NCI-H2107 (cell line): ENCODE measurements around the gene C4BPA.

Experiments used
- DNase-seq: peaks from one replicate; lab custom pipeline; 2025; lab: John Stamatoyannopoulos, UW

C4BPA gene

DNA sequence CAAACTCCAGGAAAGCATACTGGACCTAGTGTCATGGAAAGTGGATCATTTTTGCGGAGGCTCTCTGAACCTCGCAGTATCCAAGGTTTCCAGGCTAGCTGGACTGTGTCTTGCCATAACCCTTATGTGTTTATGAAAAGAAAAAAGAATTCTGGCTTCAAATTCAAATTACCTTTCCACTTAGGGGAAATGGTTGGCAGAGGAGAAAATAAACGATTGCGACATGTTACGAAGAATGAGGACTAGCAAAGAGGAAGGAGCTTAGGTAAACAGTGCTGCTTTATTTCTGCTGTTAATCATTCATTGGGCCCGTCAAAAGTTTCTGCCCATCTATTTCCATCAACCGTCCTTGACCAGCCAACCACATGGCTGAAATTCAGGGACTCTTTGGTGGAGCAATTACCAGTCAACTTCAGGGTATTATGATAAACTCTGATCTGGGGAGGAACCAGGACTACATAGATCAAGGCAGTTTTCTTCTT is at the start of gene C4BPA:
Gene C4BPA (plus strand): TSS at position 342 of the 482 bp plus-strand sequence. CDS start 8,793 bp downstream, outside the sequence.
- no peak for DNase-seq

DNA sequence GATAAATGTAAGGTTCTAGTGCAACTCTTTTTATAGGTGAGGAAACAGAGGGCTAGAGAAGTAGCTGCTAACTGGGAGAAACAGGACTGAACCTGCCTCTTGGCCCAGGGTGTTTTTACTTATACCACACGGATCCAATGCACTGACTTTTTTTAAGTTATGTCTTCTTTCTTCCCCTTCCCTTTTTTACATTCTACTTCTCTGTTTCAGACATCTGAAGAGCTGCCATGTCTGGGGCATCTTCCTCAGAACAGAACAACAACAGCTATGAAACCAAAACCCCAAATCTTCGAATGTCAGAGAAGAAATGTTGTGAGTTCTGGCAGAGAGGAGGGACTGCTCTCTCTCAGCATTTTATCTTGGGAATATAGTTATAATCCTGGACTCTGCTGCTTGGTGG is 49.5 kb upstream of the C4BPA start:
- no peak for DNase-seq

DNA sequence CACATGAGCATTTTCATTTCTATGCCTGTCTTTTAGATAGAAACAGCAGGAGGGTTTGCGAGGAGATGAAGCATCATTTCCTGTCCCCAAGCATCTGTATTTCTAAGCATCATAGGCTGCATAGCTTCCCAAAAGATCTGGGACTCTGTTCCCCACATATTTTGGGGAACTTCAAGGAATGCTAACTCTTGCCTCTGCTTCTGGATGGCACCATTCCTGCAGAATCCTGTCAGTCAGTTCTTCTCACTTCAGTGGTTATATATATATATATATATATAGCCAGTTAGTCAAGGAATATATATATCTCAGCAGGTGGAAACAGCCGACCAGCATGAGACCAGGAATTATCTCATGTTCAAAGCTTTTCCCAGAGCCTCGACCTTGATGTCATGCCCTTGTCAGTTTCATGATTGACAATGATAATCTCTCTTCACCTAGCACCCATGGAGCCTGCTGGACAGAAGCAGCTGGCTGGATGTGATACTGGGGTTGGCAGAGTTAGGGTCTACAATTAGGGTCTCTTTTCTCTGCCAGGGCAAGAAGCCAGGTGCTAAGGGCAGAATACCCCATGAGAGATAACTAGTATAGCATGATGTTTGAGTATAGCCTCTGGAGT is 48.5 kb upstream of the C4BPA start:
- no peak for DNase-seq

DNA sequence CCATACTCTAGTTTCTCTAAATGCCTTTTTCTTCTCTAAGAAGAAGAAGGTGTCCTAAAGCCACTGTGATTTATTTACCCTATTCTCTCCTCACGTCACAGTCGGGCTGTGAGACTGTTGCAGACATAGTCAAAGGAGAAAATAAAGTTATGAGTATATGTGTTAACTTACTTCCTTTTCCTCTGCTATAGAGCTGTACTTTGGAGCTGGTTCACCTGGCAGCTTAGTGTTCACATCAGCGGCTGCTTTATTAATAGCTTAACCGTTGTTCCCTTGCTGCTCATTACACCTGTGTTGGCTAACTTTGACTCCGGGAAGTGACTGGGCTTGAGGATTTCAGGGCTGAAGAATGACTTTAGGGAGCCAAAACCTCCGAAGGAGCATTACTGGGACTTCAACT is 47.4 kb upstream of the C4BPA start:
- DNase-seq: no peak

DNA sequence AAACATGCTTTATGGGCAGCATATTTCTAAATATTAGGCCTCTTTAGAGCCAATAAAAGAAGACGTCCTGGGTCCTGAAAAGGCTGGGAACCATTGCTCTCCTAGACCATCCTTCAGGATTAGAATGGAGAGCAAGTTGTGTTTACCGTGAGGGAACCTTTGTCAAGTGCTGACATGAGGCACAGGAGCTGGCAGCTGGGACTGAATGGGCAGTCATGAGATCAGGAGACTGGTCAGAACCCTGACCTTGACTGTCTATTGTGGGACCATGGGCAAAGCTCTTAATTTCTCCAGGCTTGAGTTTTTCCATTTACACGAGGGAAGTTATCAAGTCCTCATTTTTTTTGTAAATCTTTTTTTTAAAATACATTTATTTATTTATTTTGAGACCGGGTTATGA is 45.8 kb upstream of the C4BPA start:
- no peak for DNase-seq

DNA sequence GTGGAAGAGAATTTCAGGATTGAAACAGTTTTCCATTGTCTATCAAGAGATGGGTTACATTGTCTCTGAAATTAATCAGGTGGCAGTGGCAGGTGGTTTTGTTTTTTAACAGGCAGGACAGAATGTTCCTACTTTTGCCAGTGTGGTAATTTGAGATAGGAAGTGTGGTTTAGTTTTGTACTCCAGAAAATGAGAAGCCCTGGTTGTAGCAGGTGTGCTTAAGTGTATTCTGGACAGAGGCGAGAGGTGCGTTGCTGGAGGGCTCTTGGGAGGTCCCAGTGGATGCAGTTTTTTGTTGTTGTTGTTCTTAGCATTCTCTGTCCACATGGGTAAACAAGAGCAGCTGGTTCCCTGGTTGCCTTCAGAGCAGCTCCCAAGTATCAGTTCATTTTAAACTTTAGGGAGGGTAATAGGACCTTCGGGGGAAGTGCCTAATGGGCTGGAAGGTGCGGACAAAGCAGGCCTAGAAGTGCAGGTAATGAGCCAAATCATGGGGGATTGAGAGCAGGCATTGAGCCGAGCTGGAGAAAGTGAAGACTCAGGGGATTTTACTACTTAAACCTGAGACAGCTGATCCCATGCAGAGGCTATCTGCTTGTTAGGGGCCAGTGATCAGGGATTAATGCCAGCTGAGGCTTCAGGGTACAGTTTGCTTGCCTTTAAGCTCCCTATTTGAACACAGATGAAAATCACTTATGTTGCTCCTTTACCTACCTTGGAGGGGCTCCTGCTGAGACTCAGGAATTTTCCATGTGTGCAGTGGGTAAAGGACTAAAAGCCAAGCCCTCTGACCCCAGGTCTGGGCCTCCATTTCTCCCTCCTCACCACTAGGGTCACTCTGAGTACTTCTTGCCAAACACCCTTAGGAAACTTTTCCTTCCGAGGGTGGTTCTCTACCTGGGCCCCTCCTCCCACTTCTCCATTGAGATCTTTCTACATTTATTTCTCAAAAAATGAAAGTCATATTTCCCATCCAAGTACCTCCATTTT is 44.9 kb upstream of the C4BPA start:
- DNase-seq: peak; percentile 87

DNA sequence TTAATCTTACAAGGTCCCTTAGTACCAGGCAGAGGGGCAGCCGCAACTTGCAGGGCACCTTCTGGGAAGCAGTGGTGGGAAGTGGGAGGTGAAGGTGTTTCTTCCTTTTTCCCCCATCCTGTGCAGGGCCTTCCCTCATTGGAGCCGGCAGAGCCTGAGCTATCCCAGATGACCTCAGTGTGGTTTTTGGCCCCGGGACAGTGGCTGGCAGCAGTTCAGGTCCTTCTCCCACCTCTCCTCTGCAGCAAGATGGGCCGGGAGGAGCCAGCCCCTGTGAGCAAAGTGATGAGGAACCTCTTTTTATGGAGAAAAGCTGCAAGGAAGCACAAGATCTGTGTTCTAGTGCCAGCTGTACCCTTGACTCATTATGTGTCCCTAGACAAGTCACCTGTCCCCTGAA is 44.2 kb upstream of the C4BPA start:
- no peak for DNase-seq

DNA sequence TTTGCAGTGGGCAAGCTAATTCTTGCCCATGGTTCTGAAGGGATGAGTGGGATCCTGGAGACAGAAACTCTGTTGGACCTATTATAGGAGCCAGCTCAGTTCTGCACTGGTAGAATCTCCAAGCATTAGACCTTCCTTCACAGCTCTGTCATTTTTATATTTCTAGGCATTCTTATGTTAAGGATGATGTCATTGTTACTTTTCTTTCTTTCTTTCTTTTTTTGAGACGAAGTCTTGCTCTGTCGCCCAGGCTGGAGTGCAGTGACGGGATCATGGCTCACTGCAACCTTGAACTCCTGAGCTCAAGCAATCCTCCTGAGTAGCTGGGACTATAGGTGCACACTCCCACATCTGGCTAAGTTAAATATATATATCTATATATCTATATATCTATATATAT is 43.4 kb upstream of the C4BPA start:
- no peak for DNase-seq

DNA sequence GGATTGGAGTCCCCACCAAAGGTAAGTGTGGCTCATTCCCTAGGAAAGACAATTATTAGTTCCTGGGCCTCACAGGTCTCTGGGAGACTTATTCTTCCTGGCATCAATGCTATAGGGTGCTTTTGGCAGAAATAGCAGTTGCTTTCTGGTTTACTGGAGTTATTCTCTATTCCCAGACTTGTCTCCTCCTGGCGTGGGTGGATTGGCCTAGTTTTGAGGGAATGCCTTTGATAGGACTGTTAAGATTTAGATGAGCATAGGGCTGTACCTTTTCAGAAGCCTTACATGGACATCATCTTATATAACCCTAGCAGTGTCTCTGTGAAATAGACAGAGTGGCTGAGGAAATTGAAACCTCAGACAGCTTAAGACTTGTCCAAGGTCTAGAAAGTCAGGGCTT is 42.0 kb upstream of the C4BPA start:
- DNase-seq: no peak

DNA sequence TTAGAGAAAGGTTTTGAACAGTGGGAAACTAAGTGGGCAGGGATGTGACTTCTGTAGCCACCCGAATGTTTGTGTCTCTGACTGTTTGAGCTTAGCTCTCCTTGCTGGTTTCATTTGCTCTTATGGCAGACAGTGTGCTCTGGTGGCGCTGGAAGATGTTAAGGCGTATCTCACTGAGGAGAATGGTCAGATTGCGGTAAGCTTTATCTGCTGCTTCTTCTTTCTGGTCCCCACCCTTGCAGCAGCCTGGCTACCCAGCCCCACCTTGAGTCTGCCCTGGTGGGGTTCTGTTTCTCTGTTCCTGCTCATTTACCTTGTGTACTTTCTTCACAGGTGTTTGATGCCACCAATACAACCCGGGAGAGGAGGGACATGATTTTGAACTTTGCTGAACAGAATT is 41.0 kb upstream of the C4BPA start:
- DNase-seq: no peak

DNA sequence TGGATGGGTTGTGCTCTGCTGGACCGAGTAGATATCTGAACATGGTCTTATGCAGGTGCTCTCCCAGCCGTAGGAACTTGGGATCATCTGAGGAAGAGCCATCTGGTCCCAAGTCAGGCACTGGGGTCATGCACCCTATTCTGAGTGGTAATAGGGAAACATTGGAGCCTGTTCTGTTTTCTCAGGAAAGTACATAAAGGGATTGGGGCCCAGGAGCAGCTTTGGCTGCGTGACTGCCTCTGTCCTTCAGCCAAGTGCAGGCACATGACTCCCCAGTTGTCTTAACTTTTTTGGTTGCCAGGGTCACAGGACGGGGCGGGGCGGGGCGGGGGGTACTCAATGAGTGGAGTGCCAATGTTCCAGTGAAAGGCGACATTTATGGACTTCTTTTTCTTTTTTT is 39.5 kb upstream of the C4BPA start:
- no peak for DNase-seq

DNA sequence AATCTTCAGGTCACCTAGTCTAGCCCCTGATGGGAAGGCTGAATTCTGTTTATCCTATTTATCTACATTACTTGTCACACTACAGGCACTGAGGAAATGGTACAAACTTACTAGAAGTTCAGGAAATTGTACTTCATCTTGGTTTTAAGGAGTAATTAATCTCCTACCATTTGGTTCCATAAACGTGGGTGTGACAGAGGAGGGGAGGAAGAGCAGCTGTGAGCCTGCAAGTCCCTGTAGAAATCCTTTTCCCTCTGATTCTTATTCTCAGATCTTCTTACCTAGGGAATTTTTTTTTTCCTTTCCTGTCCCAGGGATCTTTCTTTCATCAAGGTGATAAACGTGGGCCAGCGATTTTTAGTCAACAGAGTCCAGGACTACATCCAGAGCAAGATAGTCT is 36.8 kb upstream of the C4BPA start:
- DNase-seq: no peak

DNA sequence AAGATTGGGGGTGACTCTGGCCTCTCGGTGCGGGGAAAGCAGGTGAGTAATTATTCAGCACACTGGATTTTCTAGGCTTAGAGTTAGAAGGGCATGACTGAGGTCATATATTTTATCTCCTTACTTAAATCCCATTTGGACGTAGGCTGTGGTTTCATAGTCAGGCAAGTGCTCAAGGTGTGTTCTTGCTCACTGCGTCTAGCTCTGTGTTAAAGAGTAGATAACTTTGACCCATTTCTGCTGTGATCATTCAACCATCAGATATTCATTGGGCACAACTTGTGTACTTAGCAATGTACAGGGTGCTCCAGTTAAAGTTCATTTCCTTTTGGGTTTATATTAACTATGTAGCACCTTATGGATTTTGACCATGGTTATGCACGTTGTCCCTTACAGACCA is 36.4 kb upstream of the C4BPA start:
- DNase-seq: no peak

DNA sequence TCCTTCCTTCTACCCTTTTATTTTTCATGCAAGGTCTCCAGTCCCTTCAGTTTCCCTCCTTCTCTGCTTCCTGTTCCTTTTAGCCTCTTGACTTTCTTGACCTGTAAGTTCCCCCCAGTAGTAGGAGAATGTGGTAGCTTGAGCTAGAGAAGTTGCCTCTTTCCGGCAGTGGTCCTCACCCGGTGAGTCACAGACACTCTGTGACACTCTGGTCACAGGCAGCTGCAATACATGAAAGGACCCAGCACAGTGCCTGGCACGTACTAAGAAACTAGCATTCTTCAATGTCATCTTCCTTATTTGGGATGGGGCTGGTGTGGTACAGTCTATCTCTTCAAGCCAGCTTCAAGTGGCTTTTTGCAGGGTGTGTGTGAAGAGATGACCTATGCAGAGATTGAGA is 35.0 kb upstream of the C4BPA start:
- no peak for DNase-seq

DNA sequence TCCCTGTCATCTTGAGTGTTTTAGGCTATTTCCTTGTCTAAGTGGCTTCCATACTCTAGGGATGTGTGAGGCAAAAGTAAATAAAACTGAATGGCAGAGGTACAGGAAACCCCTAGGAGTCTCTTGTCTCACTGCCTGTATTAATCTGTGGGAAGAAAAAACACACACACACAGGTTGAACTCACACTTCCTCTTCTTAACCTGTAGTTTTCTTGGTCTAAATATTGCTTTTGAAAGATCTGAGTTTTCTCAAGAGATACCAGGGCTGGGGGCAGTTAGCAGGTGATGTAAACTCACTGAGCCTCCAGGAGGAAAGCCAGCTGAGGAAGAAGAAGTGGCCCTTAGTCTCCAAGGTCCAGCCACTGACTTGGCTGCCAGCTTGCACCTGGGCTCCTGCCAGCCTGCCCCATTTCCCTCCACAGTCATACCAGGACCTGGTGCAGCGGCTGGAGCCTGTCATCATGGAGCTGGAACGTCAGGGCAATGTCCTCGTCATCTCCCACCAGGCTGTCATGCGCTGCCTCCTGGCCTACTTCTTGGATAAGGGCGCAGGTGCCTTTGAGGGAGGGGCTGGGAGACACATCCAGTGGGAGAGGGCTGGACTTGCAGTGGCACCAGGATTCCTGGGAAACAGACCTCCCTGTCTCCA is 34.1 kb upstream of the C4BPA start:
- no peak for DNase-seq

DNA sequence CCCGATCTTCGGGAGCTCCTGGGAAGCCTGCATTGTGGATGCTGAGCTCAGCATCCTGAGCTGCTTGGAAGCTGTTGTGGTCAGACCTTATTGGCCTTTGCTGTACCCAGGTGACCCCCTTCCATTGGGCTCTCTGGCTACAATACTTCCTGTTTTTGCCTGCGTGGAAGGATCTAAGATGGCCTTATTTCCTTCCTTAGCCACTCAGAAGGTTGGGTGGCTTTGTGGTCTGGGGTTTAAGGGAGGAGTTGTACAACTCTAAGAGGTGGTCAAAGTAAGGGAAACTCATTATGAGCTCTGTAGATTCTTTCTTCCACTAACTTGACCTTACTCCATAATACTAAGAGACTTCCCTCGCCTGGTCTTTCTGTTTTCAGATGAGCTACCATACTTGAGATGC is 33.2 kb upstream of the C4BPA start:
- no peak for DNase-seq

DNA sequence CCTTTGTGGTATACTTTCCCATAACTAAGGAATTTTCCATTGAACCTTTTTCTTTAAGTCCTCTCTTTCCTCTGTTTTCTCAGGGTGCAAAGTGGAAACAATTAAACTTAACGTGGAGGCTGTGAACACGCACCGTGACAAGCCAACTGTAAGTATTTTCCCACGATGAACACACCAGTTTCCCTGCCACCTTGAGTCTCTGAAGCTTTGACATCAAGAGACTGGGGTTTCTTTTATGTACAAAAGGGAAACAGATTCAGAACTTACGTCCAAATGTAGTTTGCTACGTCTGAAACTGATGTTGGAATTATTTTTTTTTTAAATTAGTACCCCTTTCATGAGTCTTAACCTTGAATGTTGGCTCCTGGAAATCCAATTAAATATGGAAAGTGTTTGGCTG is 32.6 kb upstream of the C4BPA start:
- DNase-seq: no peak

DNA sequence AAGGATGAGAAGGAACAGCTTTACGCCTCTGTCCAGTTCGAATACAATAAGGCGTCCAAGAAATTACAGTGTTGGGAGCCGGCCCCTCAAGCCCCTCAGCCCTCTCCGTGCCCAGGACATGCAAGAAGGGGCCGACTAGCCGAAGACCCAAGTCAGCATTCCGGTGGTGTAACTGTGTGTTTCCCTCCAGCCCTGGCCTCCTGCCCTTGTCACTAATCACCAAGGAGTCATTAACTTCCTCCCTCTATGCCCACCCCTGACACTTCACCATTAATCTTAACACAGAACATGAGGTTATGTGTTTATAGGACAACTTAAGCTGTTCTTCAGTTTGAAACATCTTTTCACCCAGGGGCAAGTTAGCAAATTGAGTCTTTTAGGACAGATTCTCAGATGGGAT is 31.8 kb upstream of the C4BPA start:
- no peak for DNase-seq

DNA sequence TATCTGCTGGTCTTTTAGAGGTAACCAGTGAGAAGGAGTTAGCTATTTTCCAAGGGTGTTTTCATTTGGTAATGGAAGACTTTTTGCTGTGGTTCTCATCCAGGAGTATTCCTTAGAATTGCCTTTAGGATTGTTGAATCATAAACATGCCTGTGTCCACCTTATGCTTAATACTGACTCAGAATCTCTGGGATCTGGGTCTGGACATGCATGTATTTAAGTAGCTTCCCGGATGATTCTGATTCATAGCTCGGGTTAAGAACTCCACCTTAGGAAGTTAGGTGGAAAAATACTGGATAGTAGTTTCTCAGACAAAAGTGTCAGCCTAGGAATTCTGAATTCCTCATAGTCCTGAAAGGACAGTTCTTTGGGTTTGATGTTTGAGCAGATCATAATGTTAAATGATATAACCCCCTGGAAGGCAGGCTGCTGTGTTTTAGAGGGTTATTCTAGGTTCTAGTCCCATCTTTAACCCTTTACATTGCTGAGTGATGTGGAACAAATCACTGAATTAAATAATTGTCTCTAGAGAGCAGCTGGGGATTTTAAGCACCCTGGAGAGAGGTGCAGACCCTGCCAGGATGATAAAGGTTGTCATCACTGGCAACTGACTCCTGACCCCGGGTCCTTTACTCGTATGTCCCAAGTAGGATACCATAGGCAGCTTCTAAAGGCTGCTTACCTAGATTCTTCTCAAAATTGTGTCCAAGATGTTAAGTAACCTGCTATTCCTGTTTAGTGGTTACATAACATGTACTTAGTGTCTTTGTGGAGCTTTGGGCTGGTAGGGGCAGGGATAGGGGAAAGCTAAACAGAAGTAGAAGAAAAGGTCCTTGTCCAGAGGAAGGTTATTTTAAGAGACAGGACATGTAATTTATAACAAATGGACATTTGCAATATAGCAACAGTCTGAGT is 29.9 kb upstream of the C4BPA start:
- DNase-seq: no peak

DNA sequence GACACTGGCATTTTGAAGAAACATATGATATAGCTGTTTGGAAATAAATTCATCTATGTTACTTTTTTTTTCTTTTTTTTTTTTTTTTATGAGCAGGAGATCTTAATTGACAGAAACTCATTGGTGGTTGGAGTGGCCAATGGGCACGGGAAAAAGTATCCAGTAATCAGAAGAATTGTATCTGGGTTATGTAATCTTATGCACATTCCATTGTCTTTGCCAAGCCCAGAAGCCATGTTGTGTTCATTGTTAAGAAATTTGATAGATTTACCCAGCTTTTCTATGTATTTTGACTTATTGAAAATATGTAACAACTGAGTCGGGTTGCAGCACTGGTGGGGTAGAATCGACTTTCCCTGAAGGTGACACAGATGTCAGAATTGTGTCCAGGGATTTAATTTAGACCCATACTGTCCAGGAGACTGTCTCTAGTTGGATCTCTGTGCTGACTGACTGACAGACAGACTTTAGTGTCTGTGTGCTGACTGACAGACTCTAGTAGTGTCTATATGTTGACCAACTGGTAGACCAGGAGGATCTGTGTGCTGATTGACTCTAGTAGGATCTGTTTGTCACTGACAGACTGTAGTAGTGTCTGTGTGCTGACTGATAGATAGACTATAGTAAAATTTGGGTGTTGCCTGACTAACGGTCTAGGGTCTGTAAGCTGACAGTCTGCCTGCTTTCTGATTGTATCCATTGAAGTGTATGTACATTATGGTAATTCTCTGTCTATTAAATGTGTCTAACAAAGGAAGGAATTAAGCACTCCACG is 27.7 kb upstream of the C4BPA start:
- DNase-seq: no peak

DNA sequence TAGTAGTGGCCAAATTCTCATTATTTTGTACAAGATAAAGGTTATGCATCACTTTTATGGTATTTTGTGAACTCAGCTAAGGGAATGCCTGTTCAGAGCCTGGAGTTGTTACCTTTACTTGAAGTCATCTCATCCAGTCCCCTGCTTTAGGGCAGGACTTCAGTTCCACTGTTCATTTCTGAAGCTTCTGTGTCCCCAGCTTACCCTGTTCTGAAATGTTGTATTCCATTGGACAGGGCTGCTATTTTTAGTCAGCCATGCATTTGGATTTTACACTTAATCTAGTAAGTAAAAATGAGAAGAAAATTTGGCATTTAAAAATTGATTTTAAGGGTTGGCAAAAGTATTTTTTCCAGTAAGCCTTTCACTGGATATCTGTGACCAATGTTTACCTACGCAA is 27.0 kb upstream of the C4BPA start:
- no peak for DNase-seq
